GM12878 (cell line): ENCODE measurements around the gene ZNF10. TPM values are rescaled to one million over a fixed set of nuclear protein-coding genes. Genes with fewer than 3 reads are reported as not detected.

Source experiments
- ATAC-seq: fragments of 200-7000 bp; cut with Tn5 transposase; 3 replicates; pipeline ENCODE4 v1.9.1; 2020; ENCODE audit warnings: mild to moderate bottlenecking, moderate library complexity
- BruUV-seq: library from RNA; stranded (reverse); fragments of 400-500 nt; replicated peaks from 2 replicates; lab custom pipeline; 2021; lab: Mats Ljungman, UMichigan
- CTCF ChIA-PET: fragments of 300-600 bp; sonication (Branson Sonifier 250); formaldehyde crosslinking; extraction: SDS; loops from one replicate; lab custom pipeline; 2021; ENCODE audit warnings: inconsistent platforms; lab: Yijun Ruan, JAX
- POLR2A ChIA-PET: fragments of 350-600 bp; formaldehyde crosslinking; extraction: SDS; loops from one replicate; lab custom pipeline; 2021; ENCODE audit warnings: inconsistent platforms; lab: Charles Lee
- RAD21 ChIA-PET: fragments of 300-600 bp; sonication (Branson Sonifier 250); formaldehyde crosslinking; loops from one replicate; lab custom pipeline; 2023; ENCODE audit warnings: antibody characterized with exemption; ENCODE audit not compliant: unreplicated experiment; lab: Charles Lee
- SMC1A ChIA-PET: fragments of 300-600 bp; sonication (Branson Sonifier 250); formaldehyde crosslinking; loops from one replicate; lab custom pipeline; 2023; ENCODE audit not compliant: unreplicated experiment, uncharacterized antibody; lab: Charles Lee
- DNase-seq: peaks from one replicate; pipeline ENCODE4 v3.0.0-alpha.2; 2011; ENCODE audit warnings: low read depth, low spot score
- FAIRE-seq: peaks from 3 replicates; lab custom pipeline; 2011; peaks lifted over from hg19 to GRCh38; lab: Jason Lieb, UNC
- H2AFZ ChIP-seq: 2 replicates; pipeline ENCODE4 v1.6.0; 2011; ENCODE audit warnings: low read depth, low read length, control low read depth; ENCODE audit not compliant: control insufficient read depth
- H3K27ac ChIP-seq: 2 replicates; pipeline ENCODE4 v1.5.1; 2011; ENCODE audit warnings: control low read depth; ENCODE audit not compliant: control insufficient read depth, insufficient read depth
- H3K27me3 ChIP-seq, 2 experiments: replicated peaks in 1 of 2; 2 replicates each; pipeline versions ENCODE4 v1.6.0 to v1.6.1; 2011; ENCODE audit warnings: low read length in 1 of 2; ENCODE audit not compliant: control insufficient read depth in 2 of 2, insufficient read depth in 2 of 2
- H3K36me3 ChIP-seq, 2 experiments: 2 replicates each; pipeline ENCODE4 v1.5.1; 2011; ENCODE audit warnings: low read length in 1 of 2; ENCODE audit not compliant: control insufficient read depth in 2 of 2, insufficient read depth in 2 of 2
- H3K4me1 ChIP-seq: 2 replicates; pipeline ENCODE4 v1.6.1; 2011; ENCODE audit warnings: mild to moderate bottlenecking, low read length, moderate library complexity, mixed read lengths; ENCODE audit not compliant: control insufficient read depth, insufficient read depth
- H3K4me2 ChIP-seq: 2 replicates; pipeline ENCODE4 v1.6.0; 2011; ENCODE audit warnings: control low read depth; ENCODE audit not compliant: control insufficient read depth, insufficient read depth
- H3K4me3 ChIP-seq: fragments of 200-600 bp; sonication (generic); 2 replicates; pipeline ENCODE4 v1.5.1; 2016
- H3K79me2 ChIP-seq: 2 replicates; pipeline ENCODE4 v1.6.0; 2011; ENCODE audit warnings: low read length; ENCODE audit not compliant: control insufficient read depth, insufficient read depth
- H3K9ac ChIP-seq: 2 replicates; pipeline ENCODE4 v1.8.0; 2011; ENCODE audit warnings: low read length, control low read depth, mixed read lengths; ENCODE audit not compliant: control insufficient read depth, insufficient read depth
- H3K9me3 ChIP-seq: replicated peaks from 3 replicates; pipeline ENCODE4 v1.5.1; 2011; ENCODE audit warnings: mild to moderate bottlenecking, low read length; ENCODE audit not compliant: control insufficient read depth, insufficient read depth
- H4K20me1 ChIP-seq: 2 replicates; pipeline ENCODE4 v1.6.0; 2011; ENCODE audit not compliant: control insufficient read depth, insufficient read depth
- NFXL1 ChIP-seq: fragments of 450-650 bp; IDR thresholded peaks from 2 replicates; pipeline ENCODE4 v1.6.1; 2017; ENCODE audit warnings: antibody characterized with exemption, mild to moderate bottlenecking, borderline replicate concordance
- WGBS: methylation state at CpG from one replicate; pipeline ENCODE4 v1.1.6; 2016; ENCODE audit warnings: low lambda C conversion rate; ENCODE audit not compliant: insufficient replicate concordance, insufficient coverage; ENCODE audit errors: missing lambda C conversion rate; 5-methylcytosine and 5-hydroxymethylcytosine counted together
- in situ Hi-C: fragments of 300-500 bp; cut with MboI; formaldehyde crosslinking; loops from 9 replicates; pipeline ENCODE4 v1.14.3; 2018; ENCODE audit warnings: mixed read lengths
- intact Hi-C: fragments of 100-400 bp; cut with micrococcal nuclease; formaldehyde crosslinking; loops from one replicate; pipeline ENCODE4 v1.14.2; 2022; ENCODE audit not compliant: unreplicated experiment
- polyA plus RNA-seq, 11 experiments: library from polyadenylated mRNA; depleted of rRNA in 4 of 11; unstranded in 6 of 11; stranded (reverse) in 5 of 11; fragments of >200 nt; fragmentation: Nextera tagmentation in 4 of 11; fragmentation: Illumina TruSeq in 1 of 11; extraction: Ambion mirVana in 4 of 11; extraction: Trizol in 1 of 11; gene quantifications; 1 replicate in 1 of 11; 2 replicates in 10 of 11; pipeline versions ENCODE4 v1.2.1 to v1.2.3, GENCODE V29; 2011 to 2016; ENCODE audit warnings: inconsistent platforms in 2 of 11, missing spikeins in 2 of 11, low read depth in 1 of 11
- total RNA-seq, 4 experiments: library from RNA; depleted of rRNA in 3 of 4; stranded (reverse); fragments of >200 nt in 3 of 4; fragmentation: Illumina TruSeq in 1 of 4; extraction: Trizol in 1 of 4; gene quantifications; 2 replicates each; pipeline versions ENCODE4 v1.2.1 to v1.2.3, GENCODE V29; 2013 to 2021
- TF ChIP-seq, protein P1 (sequence below): fragments of 450-650 bp; IDR thresholded peaks from 2 replicates; pipeline ENCODE4 v1.6.1; 2017; ENCODE audit warnings: borderline replicate concordance

Gene ZNF10
- total and polyA plus RNA-seq, 10 of the 15 experiments (the other 5 are each of a cell fraction or from before 2014, with no cell fraction given), result 1.7 to 4.2 (median 2.9) TPM

DNA sequence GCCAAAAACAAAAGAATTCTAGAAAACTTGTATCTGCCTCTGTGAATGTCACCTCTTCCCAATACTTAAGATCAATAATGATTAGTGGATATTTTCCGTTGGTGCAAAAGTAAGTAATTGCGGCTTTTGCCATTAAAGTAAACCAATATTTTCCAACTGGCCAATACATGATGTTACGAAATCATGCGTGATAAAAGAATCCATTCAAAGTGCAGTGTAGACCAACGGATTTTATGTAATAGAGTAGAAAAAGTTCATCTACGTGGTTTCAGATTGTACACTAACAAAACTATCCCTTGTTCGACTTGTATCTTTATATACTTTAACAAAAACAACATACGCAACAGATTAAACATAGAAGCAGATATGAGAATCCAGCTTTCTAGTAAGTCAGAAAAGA, 50.2 kb downstream of the ZNF10 start:
- H3K4me1 ChIP-seq, result no peaks in the 10 kb centered on the region
- ATAC-seq (no peak), DNase-seq (no peak), FAIRE-seq (no peak)
- peaks cover 5% of the 10 kb centered on the region for H3K79me2 ChIP-seq
- intact Hi-C loops (loop anchor here (1.0 kb wide), 2 partner anchors 100 to 143 kb away; partner anchors contain the start of genes ZNF140 and ZNF84), in situ Hi-C loops (no loop called here)
- TF ChIP-seq, protein P1, sequence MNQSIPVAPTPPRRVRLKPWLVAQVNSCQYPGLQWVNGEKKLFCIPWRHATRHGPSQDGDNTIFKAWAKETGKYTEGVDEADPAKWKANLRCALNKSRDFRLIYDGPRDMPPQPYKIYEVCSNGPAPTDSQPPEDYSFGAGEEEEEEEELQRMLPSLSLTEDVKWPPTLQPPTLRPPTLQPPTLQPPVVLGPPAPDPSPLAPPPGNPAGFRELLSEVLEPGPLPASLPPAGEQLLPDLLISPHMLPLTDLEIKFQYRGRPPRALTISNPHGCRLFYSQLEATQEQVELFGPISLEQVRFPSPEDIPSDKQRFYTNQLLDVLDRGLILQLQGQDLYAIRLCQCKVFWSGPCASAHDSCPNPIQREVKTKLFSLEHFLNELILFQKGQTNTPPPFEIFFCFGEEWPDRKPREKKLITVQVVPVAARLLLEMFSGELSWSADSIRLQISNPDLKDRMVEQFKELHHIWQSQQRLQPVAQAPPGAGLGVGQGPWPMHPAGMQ, result no peak
- no peak for TF ChIP-seq NFXL1
- H3K9me3 ChIP-seq, result peaks cover 12% of the 10 kb centered on the region
- no peaks in the 10 kb centered on the region for H4K20me1 ChIP-seq
- ChIA-PET POLR2A (interaction anchor here (0.8 to 2.0 kb wide), 3 partner anchors 99 to 225 kb away, joined by 4 to 9 read pairs (median 6); partner anchors contain the start of genes ZNF140, ZNF26 and ZNF605), CTCF (interaction anchor here (0.8 to 1.7 kb wide), 9 partner anchors 10 to 194 kb away, joined by 3 to 12 read pairs (median 3); partner anchors contain the start of genes ZNF140 and ZNF26), SMC1A (interaction anchor here (1.4 to 2.1 kb wide), 3 partner anchors 100 to 194 kb away, joined by 3 to 12 read pairs (median 6); partner anchors contain the start of genes ZNF140 and ZNF26), RAD21 (interaction anchor here (1.3 to 2.3 kb wide), 2 partner anchors 100 to 194 kb away, joined by 4 to 7 read pairs; partner anchors contain the start of genes ZNF140 and ZNF26)
- no peaks in the 10 kb centered on the region for H3K27me3 ChIP-seq
- H3K27ac ChIP-seq, result no peak overlapping the region
- peaks cover 0 to 7% of the 10 kb centered on the region in 2 experiments; a peak in 1 of 4 replicates for H3K36me3 ChIP-seq
- 97% methylated on average over 8 of the region's 8 CpGs for WGBS
- no peak overlapping the region for H3K4me2 ChIP-seq
- H3K9ac ChIP-seq, result no peak overlapping the region
- H2AFZ ChIP-seq, result peak overlapping the region; percentile 97
- no TSS peak for BruUV-seq
- H3K4me3 ChIP-seq, result no peak overlapping the region
